Measurements from ENCODE around the gene FGF23. TPM values are rescaled to one million over a fixed set of nuclear protein-coding genes. Genes with fewer than 3 reads are reported as not detected.

The FGF23 gene
- total RNA-seq, 3 donors from 2014 or later (not counting 1 experiment from before 2014, with no cell fraction given) = not detected

DNA sequence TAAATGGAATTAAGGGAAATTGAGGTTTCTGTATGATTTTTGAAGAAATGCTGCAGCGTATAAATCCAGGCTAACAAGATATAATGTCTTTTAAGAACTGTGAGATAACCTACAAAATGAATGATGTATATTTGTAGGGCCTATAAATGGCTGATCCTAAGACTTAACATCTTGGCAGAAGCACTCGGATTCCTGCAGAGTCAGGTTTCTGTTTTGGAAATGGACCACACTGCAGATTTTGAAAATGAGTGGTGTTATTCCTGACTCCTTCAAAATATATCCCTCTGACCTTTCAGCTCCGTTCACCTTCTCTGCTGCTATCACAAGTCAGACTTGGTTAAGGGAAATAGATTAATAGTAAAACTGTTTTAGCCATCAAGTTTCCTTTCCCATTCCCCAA, 53.5 kb downstream of the FGF23 start:
- Histone ChIP-seq H3K4me1 (ENCODE audit: control insufficient read depth, insufficient read depth, low read length) (peaks cover 17% of the 10 kb centered on the region), H3K4me3 (ENCODE audit: low read length) (no peak overlapping the region), H3K9me3 (ENCODE audit: control insufficient read depth, insufficient read depth, low read length) (no peaks in the 10 kb centered on the region), H3K27me3 (ENCODE audit: control insufficient read depth, insufficient read depth, low read length) (no peaks in the 10 kb centered on the region), H3K36me3 (ENCODE audit: control insufficient read depth, insufficient read depth, low read length) (peaks cover 3% of the 10 kb centered on the region), H3K27ac (ENCODE audit: low read length) (no peak overlapping the region)
- Mint-ChIP-seq H3K27ac (no peak overlapping the region), H3K4me3 (no peak overlapping the region), H3K4me1 (peaks cover 20 to 38% of the 10 kb centered on the region in 2 donors), H3K36me3 (no peaks in the 10 kb centered on the region), H3K9me3 (no peaks in the 10 kb centered on the region), H3K27me3 (ENCODE audit: low read depth in 2 of 2) (no peaks in the 10 kb centered on the region)
- DNase-seq = no peak
- no peak for ATAC-seq
- intact Hi-C loops (cut with micrococcal nuclease) = no loop called here
- TF ChIP-seq, protein P1, sequence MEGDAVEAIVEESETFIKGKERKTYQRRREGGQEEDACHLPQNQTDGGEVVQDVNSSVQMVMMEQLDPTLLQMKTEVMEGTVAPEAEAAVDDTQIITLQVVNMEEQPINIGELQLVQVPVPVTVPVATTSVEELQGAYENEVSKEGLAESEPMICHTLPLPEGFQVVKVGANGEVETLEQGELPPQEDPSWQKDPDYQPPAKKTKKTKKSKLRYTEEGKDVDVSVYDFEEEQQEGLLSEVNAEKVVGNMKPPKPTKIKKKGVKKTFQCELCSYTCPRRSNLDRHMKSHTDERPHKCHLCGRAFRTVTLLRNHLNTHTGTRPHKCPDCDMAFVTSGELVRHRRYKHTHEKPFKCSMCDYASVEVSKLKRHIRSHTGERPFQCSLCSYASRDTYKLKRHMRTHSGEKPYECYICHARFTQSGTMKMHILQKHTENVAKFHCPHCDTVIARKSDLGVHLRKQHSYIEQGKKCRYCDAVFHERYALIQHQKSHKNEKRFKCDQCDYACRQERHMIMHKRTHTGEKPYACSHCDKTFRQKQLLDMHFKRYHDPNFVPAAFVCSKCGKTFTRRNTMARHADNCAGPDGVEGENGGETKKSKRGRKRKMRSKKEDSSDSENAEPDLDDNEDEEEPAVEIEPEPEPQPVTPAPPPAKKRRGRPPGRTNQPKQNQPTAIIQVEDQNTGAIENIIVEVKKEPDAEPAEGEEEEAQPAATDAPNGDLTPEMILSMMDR (IDR thresholded peaks at IDR 0.05) = no peak
- 100% methylated on average over 2 of the region's 3 CpGs for WGBS (ENCODE audit: insufficient coverage)

DNA sequence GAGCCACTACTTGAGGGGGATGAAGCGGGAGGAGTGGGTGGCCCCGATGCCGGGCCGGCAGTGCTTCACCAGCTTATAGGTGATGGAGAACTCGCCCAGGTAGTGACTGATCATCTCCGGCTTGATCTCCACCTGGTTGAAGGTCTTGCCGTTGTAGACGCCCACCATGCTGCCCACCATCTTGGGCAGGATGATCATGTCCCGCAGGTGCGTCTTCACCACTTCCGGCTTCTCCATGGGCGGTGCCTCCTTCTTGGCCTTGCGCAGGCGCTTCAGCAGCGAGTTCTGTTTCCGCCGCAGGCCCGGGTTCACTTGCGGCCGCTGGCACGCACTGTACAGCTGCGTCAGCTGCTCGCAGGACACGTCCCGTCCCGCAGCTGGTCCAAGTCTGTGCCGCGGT, 55.1 kb downstream of the FGF23 start:
- no peaks in the 10 kb centered on the region for H3K36me3 Mint-ChIP-seq
- DNase-seq (no peak), ATAC-seq (no peak)
- no peak overlapping the region for H3K4me3 Mint-ChIP-seq
- Histone ChIP-seq H3K9me3 (ENCODE audit: control insufficient read depth, insufficient read depth, low read length) (no peaks in the 10 kb centered on the region), H3K27ac (ENCODE audit: low read length) (no peak overlapping the region), H3K27me3 (ENCODE audit: control insufficient read depth, insufficient read depth, low read length) (no peaks in the 10 kb centered on the region), H3K36me3 (ENCODE audit: control insufficient read depth, insufficient read depth, low read length) (peaks cover 3% of the 10 kb centered on the region), H3K4me1 (ENCODE audit: control insufficient read depth, insufficient read depth, low read length) (peaks cover 22% of the 10 kb centered on the region), H3K4me3 (ENCODE audit: low read length) (no peak overlapping the region)
- intact Hi-C loops (cut with micrococcal nuclease) = no loop called here
- no peak overlapping the region for H3K27ac Mint-ChIP-seq
- peaks cover 30 to 37% of the 10 kb centered on the region in 2 donors for H3K4me1 Mint-ChIP-seq
- WGBS (ENCODE audit: insufficient coverage) = 98% methylated on average over 28 of the region's 28 CpGs
- TF ChIP-seq, protein P1 (IDR thresholded peaks at IDR 0.05) = no peak
- H3K9me3 Mint-ChIP-seq = no peaks in the 10 kb centered on the region
- H3K27me3 Mint-ChIP-seq (ENCODE audit: low read depth in 2 of 2) = no peaks in the 10 kb centered on the region

DNA sequence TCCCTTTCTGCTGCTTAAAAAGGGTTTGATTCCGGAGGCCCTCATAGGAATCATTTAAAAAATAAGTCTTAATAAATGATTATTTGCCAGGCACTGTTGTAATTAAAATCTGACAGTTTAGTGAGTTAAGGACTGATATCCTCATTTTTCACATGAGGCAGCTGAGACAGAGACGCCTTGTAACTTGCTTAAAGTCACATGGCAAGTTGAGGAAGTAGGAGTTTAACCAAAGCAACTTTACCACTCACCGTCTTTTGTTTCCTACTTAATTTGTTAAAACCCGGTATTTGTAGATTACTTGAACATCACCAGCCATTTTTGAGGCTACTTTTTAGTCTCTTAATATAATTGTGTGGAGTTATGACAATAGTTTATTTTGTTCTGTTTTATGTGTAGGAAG, 56.1 kb downstream of the FGF23 start:
- Mint-ChIP-seq H3K36me3 (no peaks in the 10 kb centered on the region), H3K27me3 (ENCODE audit: low read depth in 2 of 2) (no peaks in the 10 kb centered on the region), H3K4me1 (peaks cover 30 to 33% of the 10 kb centered on the region in 2 donors), H3K27ac (peak overlapping the region; percentile 43 to 74), H3K4me3 (peak overlapping the region; percentile 28), H3K9me3 (no peaks in the 10 kb centered on the region)
- intact Hi-C loops (cut with micrococcal nuclease) = no loop called here
- H3K27me3 ChIP-seq (ENCODE audit: control insufficient read depth, insufficient read depth, low read length) = no peaks in the 10 kb centered on the region
- H3K4me1 ChIP-seq (ENCODE audit: control insufficient read depth, insufficient read depth, low read length) = peaks cover 22% of the 10 kb centered on the region
- H3K27ac ChIP-seq (ENCODE audit: low read length) = no peak overlapping the region
- H3K9me3 ChIP-seq (ENCODE audit: control insufficient read depth, insufficient read depth, low read length) = no peaks in the 10 kb centered on the region
- peaks cover 3% of the 10 kb centered on the region for H3K36me3 ChIP-seq (ENCODE audit: control insufficient read depth, insufficient read depth, low read length)
- TF ChIP-seq, protein P1 (IDR thresholded peaks at IDR 0.05) = no peak
- no peak overlapping the region for H3K4me3 ChIP-seq (ENCODE audit: low read length)
- 40% methylated on average over 1 of the region's 4 CpGs for WGBS (ENCODE audit: insufficient coverage)
- no peak for DNase-seq
- no peak for ATAC-seq

DNA sequence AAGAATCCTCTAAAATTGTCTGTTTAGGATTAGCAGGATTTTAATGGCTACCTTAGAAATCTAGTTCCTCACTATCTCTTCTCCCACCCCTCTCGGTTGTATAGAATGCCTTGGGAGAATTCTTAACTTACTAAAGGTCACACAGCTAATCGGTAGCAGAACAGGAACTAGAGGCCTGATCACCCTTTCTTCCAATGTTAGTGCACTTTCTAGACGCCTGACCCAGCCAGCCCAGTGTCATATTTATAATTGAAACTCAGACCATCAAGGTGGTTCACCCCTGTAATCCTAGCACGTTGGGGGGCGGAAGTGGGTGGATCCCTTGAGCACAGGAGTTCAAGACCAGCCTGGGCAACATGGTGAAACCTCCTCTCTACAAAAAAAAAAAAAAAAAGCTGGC, 56.8 kb downstream of the FGF23 start:
- no peak for DNase-seq
- no peak overlapping the region for H3K4me3 ChIP-seq (ENCODE audit: low read length)
- TF ChIP-seq, protein P1 (IDR thresholded peaks at IDR 0.05) = no peak
- H3K27me3 ChIP-seq (ENCODE audit: control insufficient read depth, insufficient read depth, low read length) = no peaks in the 10 kb centered on the region
- no peaks in the 10 kb centered on the region for H3K36me3 Mint-ChIP-seq
- H3K27ac ChIP-seq (ENCODE audit: low read length) = no peak overlapping the region
- H3K9me3 ChIP-seq (ENCODE audit: control insufficient read depth, insufficient read depth, low read length) = no peaks in the 10 kb centered on the region
- no peaks in the 10 kb centered on the region for H3K9me3 Mint-ChIP-seq
- H3K4me3 Mint-ChIP-seq = peak overlapping the region; percentile 7
- 87% methylated on average over 5 of the region's 5 CpGs for WGBS (ENCODE audit: insufficient coverage)
- H3K36me3 ChIP-seq (ENCODE audit: control insufficient read depth, insufficient read depth, low read length) = peaks cover 3% of the 10 kb centered on the region
- ATAC-seq = no peak
- H3K27ac Mint-ChIP-seq = peak overlapping the region; percentile 74 to 91
- H3K27me3 Mint-ChIP-seq (ENCODE audit: low read depth in 2 of 2) = no peaks in the 10 kb centered on the region
- intact Hi-C loops (cut with micrococcal nuclease) = no loop called here
- peaks cover 22% of the 10 kb centered on the region for H3K4me1 ChIP-seq (ENCODE audit: control insufficient read depth, insufficient read depth, low read length)
- peaks cover 30 to 33% of the 10 kb centered on the region in 2 donors for H3K4me1 Mint-ChIP-seq
